ENCODE measurements around the gene ATP11A.

Gene ATP11A

GRCh38 chr13:112699322-112699918, 9.6 kb downstream of the ATP11A start:
- Histone ChIP-seq H3K27me3 (ENCODE audit: control insufficient read depth, insufficient read depth, low read length) (no peaks in the 10 kb centered on the region), H3K4me2 (ENCODE audit: low read length) (no peak overlapping the region), H3K79me2 (peaks cover 34% of the 10 kb centered on the region), H3K36me3 (ENCODE audit: control insufficient read depth, insufficient read depth, low read length) (no peaks in the 10 kb centered on the region), H3K4me3 (ENCODE audit: low read depth, low read length) (no peak overlapping the region), H3K9me3 (ENCODE audit: control insufficient read depth, low read length) (no peaks in the 10 kb centered on the region), H3K27ac (no peak overlapping the region), H3K4me1 (no peaks in the 10 kb centered on the region), H3K9ac (no peak overlapping the region), H2AFZ (no peak overlapping the region)
- TF ChIP-seq CTCF (IDR thresholded peaks at IDR 0.05): no peak

GRCh38 chr13:112700291-112701060, 10.6 kb downstream of the ATP11A start:
- no peak for TF ChIP-seq CTCF (IDR thresholded peaks at IDR 0.05)
- H3K4me1 ChIP-seq: no peaks in the 10 kb centered on the region
- no peaks in the 10 kb centered on the region for H3K36me3 ChIP-seq (ENCODE audit: control insufficient read depth, insufficient read depth, low read length)
- H3K27ac ChIP-seq: no peak overlapping the region
- H3K4me3 ChIP-seq (ENCODE audit: low read depth, low read length): no peak overlapping the region
- H3K9ac ChIP-seq: no peak overlapping the region
- H3K9me3 ChIP-seq (ENCODE audit: control insufficient read depth, low read length): no peaks in the 10 kb centered on the region
- H3K79me2 ChIP-seq: peaks cover 34% of the 10 kb centered on the region
- H2AFZ ChIP-seq: no peak overlapping the region
- H3K27me3 ChIP-seq (ENCODE audit: control insufficient read depth, insufficient read depth, low read length): no peaks in the 10 kb centered on the region
- no peak overlapping the region for H3K4me2 ChIP-seq (ENCODE audit: low read length)

GRCh38 chr13:112702341-112702985, 12.6 kb downstream of the ATP11A start:
- H3K27me3 ChIP-seq (ENCODE audit: control insufficient read depth, insufficient read depth, low read length): no peaks in the 10 kb centered on the region
- TF ChIP-seq CTCF (IDR thresholded peaks at IDR 0.05): no peak
- H3K9me3 ChIP-seq (ENCODE audit: control insufficient read depth, low read length): no peaks in the 10 kb centered on the region
- no peak overlapping the region for H3K4me3 ChIP-seq (ENCODE audit: low read depth, low read length)
- no peaks in the 10 kb centered on the region for H3K36me3 ChIP-seq (ENCODE audit: control insufficient read depth, insufficient read depth, low read length)
- H3K79me2 ChIP-seq: peaks cover 22% of the 10 kb centered on the region
- no peak overlapping the region for H2AFZ ChIP-seq
- no peak overlapping the region for H3K9ac ChIP-seq
- H3K4me1 ChIP-seq: no peaks in the 10 kb centered on the region
- H3K4me2 ChIP-seq (ENCODE audit: low read length): no peak overlapping the region
- no peak overlapping the region for H3K27ac ChIP-seq

GRCh38 chr13:112702986-112703379, 13.1 kb downstream of the ATP11A start:
- no peaks in the 10 kb centered on the region for H3K9me3 ChIP-seq (ENCODE audit: control insufficient read depth, low read length)
- no peak overlapping the region for H3K4me2 ChIP-seq (ENCODE audit: low read length)
- H3K4me1 ChIP-seq: no peaks in the 10 kb centered on the region
- peaks cover 20% of the 10 kb centered on the region for H3K79me2 ChIP-seq
- no peak overlapping the region for H3K9ac ChIP-seq
- H3K27ac ChIP-seq: no peak overlapping the region
- no peak overlapping the region for H2AFZ ChIP-seq
- no peaks in the 10 kb centered on the region for H3K27me3 ChIP-seq (ENCODE audit: control insufficient read depth, insufficient read depth, low read length)
- TF ChIP-seq CTCF (IDR thresholded peaks at IDR 0.05): no peak
- no peak overlapping the region for H3K4me3 ChIP-seq (ENCODE audit: low read depth, low read length)
- no peaks in the 10 kb centered on the region for H3K36me3 ChIP-seq (ENCODE audit: control insufficient read depth, insufficient read depth, low read length)

Measured in parathyroid adenoma (tissue), 2 donors.